Epithelial cell of proximal tubule (primary cell): ENCODE results near the gene NDUFB10. TPM values are rescaled to one million over a fixed set of nuclear protein-coding genes. Genes with fewer than 3 reads are reported as not detected.

Experiments
- DNase-seq: peaks from one replicate; pipeline ENCODE4 v3.0.0-alpha.2; 2011; ENCODE audit warnings: low read depth
- H3K4me3 ChIP-seq: 2 replicates; pipeline ENCODE4 v1.5.1; 2011; ENCODE audit warnings: low read depth, mild to moderate bottlenecking, low read length
- total RNA-seq: library from RNA; depleted of rRNA; stranded (reverse); fragments of >200 nt; gene quantifications from 2 replicates; pipeline ENCODE4 v1.2.3, GENCODE V29; 2015
- TF ChIP-seq, protein P1 (sequence below): conservative IDR thresholded peaks from 2 replicates; pipeline ENCODE4 v1.5.1; 2012; ENCODE audit warnings: low read depth, mild to moderate bottlenecking, low read length

The NDUFB10 gene
- total RNA-seq, 1 donor from 2014 or later: 407 TPM

DNA sequence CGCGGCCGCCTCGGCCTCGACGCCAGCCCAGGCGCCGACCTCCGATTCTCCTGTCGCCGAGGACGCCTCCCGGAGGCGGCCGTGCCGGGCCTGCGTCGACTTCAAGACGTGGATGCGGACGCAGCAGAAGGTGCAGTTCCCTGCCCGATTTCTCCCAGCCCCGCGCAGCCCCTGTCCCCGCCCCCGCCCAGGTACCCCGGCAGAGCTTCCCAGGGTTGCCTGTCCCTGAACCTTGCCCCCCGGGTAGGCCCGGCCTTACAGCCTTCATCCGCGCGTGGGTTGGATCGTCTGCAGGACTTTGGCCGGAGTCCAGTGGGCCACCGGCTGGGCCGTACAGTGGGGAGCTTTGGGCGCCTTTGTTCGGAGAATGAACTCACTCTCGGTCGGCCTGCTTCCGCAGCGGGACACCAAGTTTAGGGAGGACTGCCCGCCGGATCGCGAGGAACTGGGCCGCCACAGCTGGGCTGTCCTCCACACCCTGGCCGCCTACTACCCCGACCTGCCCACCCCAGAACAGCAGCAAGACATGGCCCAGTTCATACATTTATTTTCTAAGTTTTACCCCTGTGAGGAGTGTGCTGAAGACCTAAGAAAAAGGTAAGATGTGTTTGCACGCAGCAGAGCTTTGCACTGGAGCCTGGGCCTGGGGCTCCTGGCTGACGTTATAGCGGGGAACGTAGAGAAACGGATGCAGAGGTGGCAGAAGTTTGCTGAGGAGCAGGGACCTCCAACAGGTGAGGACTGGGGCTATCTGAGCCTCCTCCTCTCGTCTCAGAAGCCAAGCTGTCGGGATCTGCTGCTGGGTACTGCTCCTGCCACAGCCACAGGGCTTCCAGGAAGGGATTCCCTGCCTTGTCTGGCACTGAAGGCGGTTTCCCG, 25.2 kb downstream of the NDUFB10 start:
- peak overlapping the region; percentile 77 for H3K4me3 ChIP-seq
- DNase-seq: no peak
- TF ChIP-seq, protein P1, sequence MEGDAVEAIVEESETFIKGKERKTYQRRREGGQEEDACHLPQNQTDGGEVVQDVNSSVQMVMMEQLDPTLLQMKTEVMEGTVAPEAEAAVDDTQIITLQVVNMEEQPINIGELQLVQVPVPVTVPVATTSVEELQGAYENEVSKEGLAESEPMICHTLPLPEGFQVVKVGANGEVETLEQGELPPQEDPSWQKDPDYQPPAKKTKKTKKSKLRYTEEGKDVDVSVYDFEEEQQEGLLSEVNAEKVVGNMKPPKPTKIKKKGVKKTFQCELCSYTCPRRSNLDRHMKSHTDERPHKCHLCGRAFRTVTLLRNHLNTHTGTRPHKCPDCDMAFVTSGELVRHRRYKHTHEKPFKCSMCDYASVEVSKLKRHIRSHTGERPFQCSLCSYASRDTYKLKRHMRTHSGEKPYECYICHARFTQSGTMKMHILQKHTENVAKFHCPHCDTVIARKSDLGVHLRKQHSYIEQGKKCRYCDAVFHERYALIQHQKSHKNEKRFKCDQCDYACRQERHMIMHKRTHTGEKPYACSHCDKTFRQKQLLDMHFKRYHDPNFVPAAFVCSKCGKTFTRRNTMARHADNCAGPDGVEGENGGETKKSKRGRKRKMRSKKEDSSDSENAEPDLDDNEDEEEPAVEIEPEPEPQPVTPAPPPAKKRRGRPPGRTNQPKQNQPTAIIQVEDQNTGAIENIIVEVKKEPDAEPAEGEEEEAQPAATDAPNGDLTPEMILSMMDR: no peak

DNA sequence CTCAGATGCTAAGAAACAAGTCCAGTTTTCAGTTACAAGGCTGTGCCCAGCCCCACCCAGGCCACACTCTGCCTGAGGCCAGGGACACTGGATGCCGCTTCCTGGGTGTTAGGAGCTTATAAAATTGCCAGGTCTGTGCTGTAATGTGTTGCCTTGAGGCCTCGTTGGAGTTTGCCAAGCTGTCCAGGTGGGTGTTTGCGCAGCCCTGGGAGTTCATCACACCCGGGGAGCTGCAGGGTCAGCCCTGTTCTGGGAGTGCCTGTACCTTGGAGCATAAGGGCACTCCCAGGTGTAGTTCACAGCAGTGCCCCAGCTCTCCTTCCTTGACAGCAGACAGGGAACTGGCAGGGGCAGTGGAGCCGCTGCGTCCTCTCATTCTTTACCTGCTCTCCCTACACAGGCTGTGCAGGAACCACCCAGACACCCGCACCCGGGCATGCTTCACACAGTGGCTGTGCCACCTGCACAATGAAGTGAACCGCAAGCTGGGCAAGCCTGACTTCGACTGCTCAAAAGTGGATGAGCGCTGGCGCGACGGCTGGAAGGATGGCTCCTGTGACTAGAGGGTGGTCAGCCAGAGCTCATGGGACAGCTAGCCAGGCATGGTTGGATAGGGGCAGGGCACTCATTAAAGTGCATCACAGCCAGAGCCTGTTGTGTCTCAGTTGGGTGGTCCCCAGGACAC, 26.3 kb downstream of the NDUFB10 start:
- TF ChIP-seq, protein P1: no peak
- H3K4me3 ChIP-seq: peak overlapping the region; percentile 77
- no peak for DNase-seq

DNA sequence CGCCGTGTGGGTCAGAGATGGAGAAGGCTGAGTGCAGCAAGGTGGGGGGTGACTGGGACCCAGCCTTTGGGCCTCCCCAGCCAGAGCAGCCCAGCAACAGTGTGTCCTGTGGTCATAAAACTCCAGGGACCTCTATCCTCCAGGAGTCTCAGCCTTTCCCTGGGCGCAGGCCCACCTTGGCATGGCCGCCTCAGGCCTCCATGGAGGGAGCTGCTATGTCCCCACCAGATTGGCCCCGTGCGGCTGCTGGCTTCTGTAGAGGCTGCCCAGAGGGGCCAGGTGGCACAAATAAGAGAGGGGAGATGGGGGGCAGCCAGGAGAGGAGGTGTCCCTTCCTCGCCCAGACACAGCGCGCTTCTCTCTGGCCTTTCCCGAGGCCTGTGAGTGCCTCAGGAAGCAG, 27.9 kb downstream of the NDUFB10 start:
- no peak overlapping the region for H3K4me3 ChIP-seq
- DNase-seq: no peak
- TF ChIP-seq, protein P1: no peak

DNA sequence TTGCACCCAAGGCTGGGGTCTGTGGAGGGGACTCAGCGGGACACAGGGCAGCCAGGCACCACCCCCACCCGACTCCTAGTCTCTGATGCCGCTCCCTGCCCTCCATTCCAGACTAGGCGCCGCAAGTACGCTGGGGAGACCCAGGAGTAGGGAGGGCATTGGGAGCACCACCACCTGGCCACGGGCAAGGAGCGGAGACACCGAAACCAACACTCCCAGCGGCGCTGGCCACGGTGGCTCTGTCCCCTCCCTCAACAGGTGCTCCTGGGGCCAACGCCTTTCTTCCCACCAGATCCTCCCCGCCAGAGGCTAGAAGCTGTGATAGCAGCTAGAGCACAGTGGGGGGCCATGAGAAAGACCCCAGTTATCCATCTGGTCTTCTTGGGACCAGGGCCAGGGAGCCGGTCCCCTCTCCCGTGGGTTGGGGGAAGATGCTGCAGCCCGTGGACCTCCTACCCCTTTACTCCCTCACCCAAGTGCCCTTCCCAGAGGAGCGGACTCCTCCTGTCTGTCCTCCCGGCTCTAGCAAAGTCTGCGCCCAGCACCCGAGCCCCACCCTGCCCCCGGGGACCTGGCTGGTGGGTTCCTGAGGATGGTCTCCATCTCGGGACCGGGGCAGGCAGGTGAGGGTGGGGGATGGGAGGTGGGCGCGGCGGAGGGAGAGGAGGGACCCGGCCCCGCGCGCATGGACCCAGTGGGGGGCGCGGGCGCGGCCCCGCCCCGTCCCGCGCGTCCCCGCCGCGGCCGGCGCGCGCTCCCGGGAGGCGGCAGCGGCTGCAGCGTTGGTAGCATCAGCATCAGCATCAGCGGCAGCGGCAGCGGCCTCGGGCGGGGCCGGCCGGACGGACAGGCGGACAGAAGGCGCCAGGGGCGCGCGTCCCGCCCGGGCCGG, 30.1 kb downstream of the NDUFB10 start, which contains the start of gene SYNGR3:
SYNGR3 (plus strand) TSS at position 762 of the 892 bp plus-strand sequence. CDS start 133 bp downstream, outside the sequence.
- H3K4me3 ChIP-seq: peak within 1 kb of the TSS; percentile 40
- no peak for DNase-seq
- TF ChIP-seq, protein P1: no peak

DNA sequence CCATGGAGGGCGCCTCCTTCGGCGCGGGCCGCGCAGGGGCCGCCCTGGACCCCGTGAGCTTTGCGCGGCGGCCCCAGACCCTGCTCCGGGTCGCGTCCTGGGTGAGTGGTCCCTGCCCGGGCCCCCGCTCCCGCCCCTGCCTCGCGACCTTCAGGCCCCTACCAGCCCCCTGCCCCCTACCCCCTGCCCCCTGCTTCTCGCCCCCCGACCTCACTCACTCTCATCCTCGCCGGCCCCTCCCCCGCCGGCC, 30.7 kb downstream of the NDUFB10 start:
- no peak for DNase-seq
- TF ChIP-seq, protein P1: no peak
- no peak overlapping the region for H3K4me3 ChIP-seq

DNA sequence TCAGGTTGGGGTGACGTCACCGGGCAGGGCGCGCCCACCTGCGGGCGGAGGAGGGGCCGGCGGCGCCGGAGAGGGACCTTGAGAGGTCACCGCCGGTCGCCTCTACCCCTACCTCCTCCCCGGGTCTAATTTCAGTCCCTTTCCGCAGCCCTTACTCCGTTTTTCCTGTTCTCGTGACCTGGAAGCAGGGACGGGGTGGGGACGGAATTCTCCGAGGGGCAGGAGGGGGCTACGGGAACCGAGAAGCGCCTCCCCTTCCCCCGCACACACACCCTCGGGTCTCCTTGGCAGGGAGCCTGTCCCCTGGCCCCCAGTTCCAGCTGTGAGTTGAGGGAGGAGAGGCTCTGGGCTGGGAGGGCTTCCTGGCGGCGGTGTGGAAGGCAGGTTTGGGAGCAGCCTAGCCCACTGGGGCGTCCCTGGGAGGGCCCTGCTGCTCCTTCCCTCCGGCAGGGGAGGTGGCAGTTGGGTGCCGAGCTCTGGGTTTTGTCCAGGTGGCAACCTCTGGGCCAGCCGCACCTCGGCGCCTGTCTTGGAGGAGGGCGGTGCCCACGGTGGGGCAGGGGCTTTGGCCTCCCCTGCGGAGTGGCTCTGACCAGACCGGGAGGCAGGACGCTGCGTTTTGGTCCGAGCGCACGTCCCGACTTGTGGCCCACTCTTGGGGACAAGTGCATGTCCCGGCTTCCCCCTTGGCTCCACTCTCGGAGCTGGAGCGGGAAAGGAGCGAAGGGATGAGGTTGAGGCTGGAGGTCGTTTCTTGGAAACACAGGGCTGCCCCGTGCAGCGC, 31.2 kb downstream of the NDUFB10 start:
- DNase-seq: no peak
- TF ChIP-seq, protein P1: no peak
- peak overlapping the region; percentile 40 for H3K4me3 ChIP-seq
